Lower leg skin (tissue), 3 donors: Measurements from ENCODE around the gene CEMIP2.

Experiments used
- CTCF ChIP-seq, 3 donors: fragments of 450-650 bp; IDR thresholded peaks; one replicate each; pipeline ENCODE4 v1.5.1; 2016; ENCODE audit warnings: antibody characterized with exemption in 3 of 3, mild to moderate bottlenecking in 3 of 3, moderate library complexity in 2 of 3
- POLR2A ChIP-seq, 2 donors: fragments of 450-650 bp; IDR thresholded peaks; one replicate each; pipeline ENCODE4 v1.6.1; 2016 to 2017; ENCODE audit warnings: antibody characterized with exemption in 2 of 2, mild to moderate bottlenecking in 1 of 2, moderate library complexity in 1 of 2

GRCh38 chr9:71781391-71781790 is 13.1 kb upstream of the CEMIP2 start:
- TF ChIP-seq CTCF (IDR thresholded peaks at IDR 0.05) (no peak), POLR2A (IDR thresholded peaks at IDR 0.05) (no peak)
